DND-41 (cell line): ENCODE measurements around the gene PEF1.

Source experiments
- EZH2 ChIP-seq: IDR thresholded peaks from 3 replicates; pipeline ENCODE4 v1.6.1; 2012; ENCODE audit warnings: borderline replicate concordance, low read depth, mild to moderate bottlenecking, moderate library complexity, low read length, inconsistent platforms; ENCODE audit not compliant: severe bottlenecking
- TF ChIP-seq, protein P1 (sequence below): IDR thresholded peaks from 2 replicates; pipeline ENCODE4 v1.5.1; 2012; ENCODE audit warnings: borderline replicate concordance, low read length, moderate library complexity, mild to moderate bottlenecking; ENCODE audit not compliant: poor library complexity, severe bottlenecking; ENCODE audit errors: extremely low read depth

- TF ChIP-seq, protein P1, sequence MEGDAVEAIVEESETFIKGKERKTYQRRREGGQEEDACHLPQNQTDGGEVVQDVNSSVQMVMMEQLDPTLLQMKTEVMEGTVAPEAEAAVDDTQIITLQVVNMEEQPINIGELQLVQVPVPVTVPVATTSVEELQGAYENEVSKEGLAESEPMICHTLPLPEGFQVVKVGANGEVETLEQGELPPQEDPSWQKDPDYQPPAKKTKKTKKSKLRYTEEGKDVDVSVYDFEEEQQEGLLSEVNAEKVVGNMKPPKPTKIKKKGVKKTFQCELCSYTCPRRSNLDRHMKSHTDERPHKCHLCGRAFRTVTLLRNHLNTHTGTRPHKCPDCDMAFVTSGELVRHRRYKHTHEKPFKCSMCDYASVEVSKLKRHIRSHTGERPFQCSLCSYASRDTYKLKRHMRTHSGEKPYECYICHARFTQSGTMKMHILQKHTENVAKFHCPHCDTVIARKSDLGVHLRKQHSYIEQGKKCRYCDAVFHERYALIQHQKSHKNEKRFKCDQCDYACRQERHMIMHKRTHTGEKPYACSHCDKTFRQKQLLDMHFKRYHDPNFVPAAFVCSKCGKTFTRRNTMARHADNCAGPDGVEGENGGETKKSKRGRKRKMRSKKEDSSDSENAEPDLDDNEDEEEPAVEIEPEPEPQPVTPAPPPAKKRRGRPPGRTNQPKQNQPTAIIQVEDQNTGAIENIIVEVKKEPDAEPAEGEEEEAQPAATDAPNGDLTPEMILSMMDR: no peak
- TF ChIP-seq EZH2: no peak
Observed at GRCh38 chr1:31665234-31665878, 20.7 kb upstream of the PEF1 start.
